ENCODE results near the gene SLCO2A1. TPM values are rescaled to one million over a fixed set of nuclear protein-coding genes. Genes with fewer than 3 reads are reported as not detected.

The SLCO2A1 gene
- total RNA-seq, 1 donor from 2014 or later = 0.52 TPM

DNA sequence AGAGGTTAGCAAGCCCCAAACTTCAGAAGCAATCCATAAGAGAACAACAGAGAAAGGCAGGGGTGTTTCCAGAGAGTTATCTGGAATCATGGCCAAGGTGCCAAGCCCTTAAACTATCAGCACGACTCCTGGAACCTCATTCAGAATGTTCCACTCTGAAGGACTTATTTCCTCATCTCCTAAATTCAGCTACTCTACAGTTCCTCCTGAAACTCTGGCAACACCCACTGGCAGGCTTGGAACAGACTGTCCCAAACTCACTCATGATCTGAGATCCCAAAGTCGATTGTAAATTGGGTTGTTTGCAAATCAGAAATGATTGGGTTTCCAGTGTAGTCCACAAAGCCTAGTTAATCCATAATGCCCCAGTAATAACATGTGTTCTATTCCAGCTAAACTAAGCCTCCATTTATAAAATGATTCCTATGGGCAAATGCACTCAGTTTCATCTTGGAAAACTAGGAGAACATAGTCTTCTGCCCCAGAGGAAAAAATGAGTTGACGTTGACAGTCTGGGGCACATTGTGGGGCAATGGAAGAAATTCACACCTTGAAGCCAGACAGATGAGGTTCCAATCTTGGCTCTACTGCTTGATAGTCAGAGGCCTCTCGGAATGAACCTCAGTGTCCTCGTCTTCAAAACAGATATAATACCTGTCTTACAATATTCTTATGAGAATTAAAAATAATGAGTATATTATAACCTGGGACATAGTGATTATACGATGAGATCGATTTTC lies 65.9 kb downstream of the SLCO2A1 start:
- H3K27ac ChIP-seq (ENCODE audit: low read depth, low read length) = no peak overlapping the region
- no peaks in the 10 kb centered on the region for H3K9me3 ChIP-seq (ENCODE audit: control insufficient read depth in 3 of 3, low read length in 3 of 3)
- H3K4me3 ChIP-seq (ENCODE audit: low read length in 3 of 3) = no peak overlapping the region
- H3K27me3 ChIP-seq (ENCODE audit: control insufficient read depth in 3 of 3, insufficient read depth in 3 of 3, low read length in 3 of 3) = peaks cover 0 to 6% (median 0%) of the 10 kb centered on the region in 3 donors
- no peak overlapping the region for H3K9ac ChIP-seq (ENCODE audit: low read depth in 1 of 3, low read length in 3 of 3)
- no peaks in the 10 kb centered on the region for H3K36me3 ChIP-seq (ENCODE audit: control insufficient read depth in 3 of 3, insufficient read depth in 3 of 3, low read length in 3 of 3)
- H3K4me1 ChIP-seq (ENCODE audit: control insufficient read depth in 3 of 3, insufficient read depth in 3 of 3, low read length in 3 of 3) = peaks cover 0 to 5% (median 0%) of the 10 kb centered on the region in 3 donors

DNA sequence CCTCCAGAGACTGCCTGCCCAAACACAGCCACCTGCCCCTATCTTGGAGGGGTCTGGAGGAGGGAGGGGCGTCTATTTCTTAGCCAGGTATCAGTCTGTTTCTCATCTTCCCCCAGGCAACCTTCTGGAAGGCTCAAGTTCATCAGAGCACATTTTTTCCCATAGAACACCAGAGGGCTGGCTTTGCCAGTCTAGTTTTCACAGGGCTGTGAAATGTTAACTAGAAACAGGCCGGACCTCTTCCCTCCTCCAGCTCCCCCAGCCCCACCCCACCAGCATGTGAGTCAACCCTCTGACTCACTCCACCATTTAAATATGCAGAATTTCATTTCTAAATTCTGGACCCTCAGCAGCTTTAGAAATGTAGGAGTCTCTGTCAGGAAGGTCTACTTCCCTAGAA lies 66.9 kb downstream of the SLCO2A1 start:
- H3K4me1 ChIP-seq (ENCODE audit: control insufficient read depth in 3 of 3, insufficient read depth in 3 of 3, low read length in 3 of 3) = peaks cover 6 to 12% (median 6%) of the 10 kb centered on the region in 3 donors
- no peak overlapping the region for H3K9ac ChIP-seq (ENCODE audit: low read depth in 1 of 3, low read length in 3 of 3)
- no peaks in the 10 kb centered on the region for H3K9me3 ChIP-seq (ENCODE audit: control insufficient read depth in 3 of 3, low read length in 3 of 3)
- H3K27me3 ChIP-seq (ENCODE audit: control insufficient read depth in 3 of 3, insufficient read depth in 3 of 3, low read length in 3 of 3) = peaks cover 0 to 3% (median 0%) of the 10 kb centered on the region in 3 donors
- no peaks in the 10 kb centered on the region for H3K36me3 ChIP-seq (ENCODE audit: control insufficient read depth in 3 of 3, insufficient read depth in 3 of 3, low read length in 3 of 3)
- H3K27ac ChIP-seq (ENCODE audit: low read depth, low read length) = no peak overlapping the region
- no peak overlapping the region for H3K4me3 ChIP-seq (ENCODE audit: low read length in 3 of 3)

DNA sequence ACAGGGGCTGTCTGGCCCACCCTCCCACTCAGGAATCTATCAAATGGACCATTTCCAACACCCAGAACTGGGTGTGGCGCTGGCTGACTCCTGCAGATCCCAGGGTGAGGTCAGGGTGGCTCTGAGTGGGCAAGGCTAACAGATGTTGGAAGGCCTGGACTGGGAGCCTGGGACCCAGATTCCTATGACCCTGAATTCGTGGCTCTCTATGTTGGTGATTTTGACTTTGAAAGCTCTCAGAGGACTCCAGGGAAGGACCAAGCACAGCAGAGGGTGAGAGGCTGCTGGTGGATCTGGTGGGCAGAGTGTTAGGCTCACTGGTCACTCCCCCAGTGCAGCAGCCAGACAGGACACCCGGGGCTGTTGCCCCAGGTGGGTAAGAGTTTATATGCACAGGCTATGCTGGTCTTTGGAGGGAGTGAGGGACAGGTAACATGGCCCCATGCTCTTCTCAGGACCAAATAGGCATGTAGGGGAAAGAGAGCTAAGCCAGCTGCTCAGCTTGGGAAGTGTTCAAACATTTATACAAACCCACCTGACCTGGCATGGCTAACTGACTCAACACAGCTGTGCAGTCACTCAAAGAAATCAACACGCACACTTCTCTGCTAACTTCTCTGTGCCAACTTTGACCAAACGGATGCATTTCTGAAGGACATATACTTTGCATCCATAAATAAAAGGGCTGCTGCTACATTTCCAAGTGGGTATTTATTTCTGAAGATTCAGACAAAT lies 71.5 kb downstream of the SLCO2A1 start:
- H3K4me3 ChIP-seq (ENCODE audit: low read length in 3 of 3) = no peak overlapping the region
- H3K9me3 ChIP-seq (ENCODE audit: control insufficient read depth in 3 of 3, low read length in 3 of 3) = no peaks in the 10 kb centered on the region
- H3K27ac ChIP-seq (ENCODE audit: low read depth, low read length) = no peak overlapping the region
- peaks cover 8 to 10% (median 10%) of the 10 kb centered on the region in 3 donors for H3K4me1 ChIP-seq (ENCODE audit: control insufficient read depth in 3 of 3, insufficient read depth in 3 of 3, low read length in 3 of 3)
- H3K9ac ChIP-seq (ENCODE audit: low read depth in 1 of 3, low read length in 3 of 3) = no peak overlapping the region
- H3K36me3 ChIP-seq (ENCODE audit: control insufficient read depth in 3 of 3, insufficient read depth in 3 of 3, low read length in 3 of 3) = no peaks in the 10 kb centered on the region
- no peaks in the 10 kb centered on the region for H3K27me3 ChIP-seq (ENCODE audit: control insufficient read depth in 3 of 3, insufficient read depth in 3 of 3, low read length in 3 of 3)

DNA sequence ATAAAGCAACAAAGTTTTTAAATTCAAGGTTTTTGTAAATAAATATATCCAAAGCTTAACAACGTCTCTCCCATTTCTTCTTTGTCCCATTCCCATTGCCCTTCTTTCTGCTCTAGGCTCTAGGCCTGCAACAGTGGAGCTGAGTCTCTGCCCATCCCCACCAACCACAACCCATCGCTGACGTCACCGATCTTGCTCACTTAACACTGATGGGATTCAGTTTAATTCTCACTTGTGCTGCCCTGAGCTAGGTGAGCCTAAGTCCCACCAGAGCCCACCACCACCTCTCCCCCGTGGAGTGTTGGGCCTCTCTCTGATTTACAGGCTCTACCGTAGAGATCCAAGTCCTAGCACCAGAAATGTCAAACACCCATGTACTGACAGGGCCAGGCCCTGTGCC lies 72.7 kb downstream of the SLCO2A1 start:
- no peaks in the 10 kb centered on the region for H3K27me3 ChIP-seq (ENCODE audit: control insufficient read depth in 3 of 3, insufficient read depth in 3 of 3, low read length in 3 of 3)
- no peaks in the 10 kb centered on the region for H3K9me3 ChIP-seq (ENCODE audit: control insufficient read depth in 3 of 3, low read length in 3 of 3)
- peaks cover 8 to 10% (median 10%) of the 10 kb centered on the region in 3 donors for H3K4me1 ChIP-seq (ENCODE audit: control insufficient read depth in 3 of 3, insufficient read depth in 3 of 3, low read length in 3 of 3)
- no peaks in the 10 kb centered on the region for H3K36me3 ChIP-seq (ENCODE audit: control insufficient read depth in 3 of 3, insufficient read depth in 3 of 3, low read length in 3 of 3)
- no peak overlapping the region for H3K9ac ChIP-seq (ENCODE audit: low read depth in 1 of 3, low read length in 3 of 3)
- H3K4me3 ChIP-seq (ENCODE audit: low read length in 3 of 3) = no peak overlapping the region
- H3K27ac ChIP-seq (ENCODE audit: low read depth, low read length) = no peak overlapping the region

DNA sequence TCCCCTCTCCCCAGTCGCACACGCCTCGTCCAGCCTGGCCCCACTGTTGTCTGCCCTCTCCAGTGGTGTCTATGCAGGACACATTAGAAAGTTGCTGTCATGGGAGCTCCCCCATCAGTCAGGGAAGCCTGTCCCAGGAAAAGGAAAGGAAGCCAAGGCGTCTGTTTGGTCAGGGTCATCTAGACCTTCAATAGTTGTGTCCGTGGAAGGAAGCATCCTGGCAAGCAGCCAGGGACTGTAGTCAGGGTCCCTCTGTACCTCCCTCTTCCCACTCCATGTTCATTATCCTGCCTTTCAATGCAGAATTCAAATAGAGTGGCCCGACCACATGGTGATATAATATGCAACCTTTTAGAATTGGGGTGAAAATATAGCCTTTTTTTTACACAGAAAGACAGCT lies 73.4 kb downstream of the SLCO2A1 start:
- no peak overlapping the region for H3K27ac ChIP-seq (ENCODE audit: low read depth, low read length)
- H3K36me3 ChIP-seq (ENCODE audit: control insufficient read depth in 3 of 3, insufficient read depth in 3 of 3, low read length in 3 of 3) = no peaks in the 10 kb centered on the region
- H3K9ac ChIP-seq (ENCODE audit: low read depth in 1 of 3, low read length in 3 of 3) = no peak overlapping the region

DNA sequence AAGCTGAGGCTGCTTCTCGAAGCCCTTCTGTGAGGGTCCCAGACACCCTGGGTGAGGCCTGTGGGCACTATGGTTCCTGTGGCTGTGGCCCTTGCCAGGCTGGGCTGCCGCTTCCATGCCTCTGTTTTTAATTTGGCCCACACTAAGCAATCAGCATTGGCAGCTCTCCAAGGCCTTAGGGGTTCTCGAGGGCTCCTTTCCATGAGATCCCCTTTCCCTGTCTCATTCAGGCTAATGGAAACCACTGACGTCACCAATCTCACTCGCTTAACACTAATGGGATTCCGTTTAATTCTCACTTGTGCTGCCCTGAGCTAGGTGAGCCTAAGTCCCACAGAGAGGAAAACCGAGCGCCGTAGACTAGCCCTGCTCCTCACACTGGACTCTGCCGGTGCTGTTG lies 73.8 kb downstream of the SLCO2A1 start:
- peaks cover 8 to 10% (median 10%) of the 10 kb centered on the region in 3 donors for H3K4me1 ChIP-seq (ENCODE audit: control insufficient read depth in 3 of 3, insufficient read depth in 3 of 3, low read length in 3 of 3)
- H3K27ac ChIP-seq (ENCODE audit: low read depth, low read length) = no peak overlapping the region
- no peaks in the 10 kb centered on the region for H3K36me3 ChIP-seq (ENCODE audit: control insufficient read depth in 3 of 3, insufficient read depth in 3 of 3, low read length in 3 of 3)
- H3K27me3 ChIP-seq (ENCODE audit: control insufficient read depth in 3 of 3, insufficient read depth in 3 of 3, low read length in 3 of 3) = no peaks in the 10 kb centered on the region
- H3K9ac ChIP-seq (ENCODE audit: low read depth in 1 of 3, low read length in 3 of 3) = no peak overlapping the region
- H3K9me3 ChIP-seq (ENCODE audit: control insufficient read depth in 3 of 3, low read length in 3 of 3) = no peaks in the 10 kb centered on the region
- H3K4me3 ChIP-seq (ENCODE audit: low read length in 3 of 3) = no peak overlapping the region

More for the DNA sequence above, 73.4 kb downstream of the SLCO2A1 start:
- Histone ChIP-seq H3K4me1 (ENCODE audit: control insufficient read depth in 3 of 3, insufficient read depth in 3 of 3, low read length in 3 of 3) (peaks cover 8 to 10% (median 10%) of the 10 kb centered on the region in 3 donors), H3K9me3 (ENCODE audit: control insufficient read depth in 3 of 3, low read length in 3 of 3) (no peaks in the 10 kb centered on the region), H3K4me3 (ENCODE audit: low read length in 3 of 3) (no peak overlapping the region), H3K27me3 (ENCODE audit: control insufficient read depth in 3 of 3, insufficient read depth in 3 of 3, low read length in 3 of 3) (no peaks in the 10 kb centered on the region)

DNA sequence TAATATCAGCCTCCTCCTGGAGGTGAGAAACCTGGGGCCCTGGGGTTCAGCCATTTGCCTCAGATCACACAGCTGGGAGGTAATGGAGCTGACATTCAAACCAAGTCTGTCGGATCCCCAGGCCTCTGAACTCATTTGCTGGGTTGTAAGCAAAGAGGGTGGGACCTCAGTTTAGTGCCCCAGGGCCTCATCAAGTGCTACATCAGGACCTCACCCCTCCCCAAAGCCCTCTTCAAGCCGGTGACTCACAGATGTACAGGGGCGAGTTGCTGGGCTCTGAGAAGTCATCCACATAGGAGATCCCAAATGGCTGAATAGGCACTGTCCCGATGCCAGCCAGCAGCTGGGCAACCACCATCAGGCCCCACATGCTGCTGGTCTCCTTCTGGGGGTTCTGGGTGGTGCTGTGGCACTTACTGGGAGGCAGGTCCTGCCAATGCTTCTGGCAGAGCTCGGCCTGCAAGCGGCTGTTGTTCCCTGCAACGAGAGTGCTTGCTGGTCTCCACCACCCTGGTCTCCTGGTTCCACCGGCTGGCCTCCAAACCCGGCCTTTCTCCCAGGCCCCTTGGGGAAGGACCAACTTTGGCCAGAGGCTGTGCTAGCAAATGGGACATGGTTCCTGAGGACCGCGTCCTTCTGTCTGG lies 74.9 kb downstream of the SLCO2A1 start:
- Histone ChIP-seq H3K4me3 (ENCODE audit: low read length in 3 of 3) (no peak overlapping the region), H3K9ac (ENCODE audit: low read depth in 1 of 3, low read length in 3 of 3) (no peak overlapping the region), H3K27me3 (ENCODE audit: control insufficient read depth in 3 of 3, insufficient read depth in 3 of 3, low read length in 3 of 3) (no peaks in the 10 kb centered on the region), H3K4me1 (ENCODE audit: control insufficient read depth in 3 of 3, insufficient read depth in 3 of 3, low read length in 3 of 3) (peaks cover 8 to 10% (median 10%) of the 10 kb centered on the region in 3 donors), H3K27ac (ENCODE audit: low read depth, low read length) (no peak overlapping the region), H3K36me3 (ENCODE audit: control insufficient read depth in 3 of 3, insufficient read depth in 3 of 3, low read length in 3 of 3) (no peaks in the 10 kb centered on the region), H3K9me3 (ENCODE audit: control insufficient read depth in 3 of 3, low read length in 3 of 3) (no peaks in the 10 kb centered on the region)

DNA sequence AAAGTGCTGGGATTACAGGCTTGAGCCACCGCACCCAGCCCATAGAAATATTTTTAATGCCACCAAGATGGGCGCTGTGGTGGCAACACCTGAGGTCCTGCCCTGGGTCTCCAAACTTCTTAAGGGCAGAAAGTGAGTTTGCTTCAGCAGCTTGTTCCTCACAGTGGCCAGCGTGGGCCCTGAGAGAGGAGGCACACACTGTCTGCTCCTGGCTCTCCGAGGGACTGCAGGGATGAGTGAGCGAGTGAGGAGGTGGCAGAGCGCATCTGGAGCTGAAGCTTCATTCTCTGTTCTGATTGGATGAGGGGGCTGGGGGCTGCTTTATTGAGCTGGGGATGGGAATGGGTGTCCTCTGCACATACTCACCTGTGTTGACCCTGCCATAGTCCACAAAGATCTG lies 76.4 kb downstream of the SLCO2A1 start:
- Histone ChIP-seq H3K9ac (ENCODE audit: low read depth in 1 of 3, low read length in 3 of 3) (no peak overlapping the region), H3K36me3 (ENCODE audit: control insufficient read depth in 3 of 3, insufficient read depth in 3 of 3, low read length in 3 of 3) (no peaks in the 10 kb centered on the region), H3K27ac (ENCODE audit: low read depth, low read length) (no peak overlapping the region), H3K9me3 (ENCODE audit: control insufficient read depth in 3 of 3, low read length in 3 of 3) (no peaks in the 10 kb centered on the region), H3K27me3 (ENCODE audit: control insufficient read depth in 3 of 3, insufficient read depth in 3 of 3, low read length in 3 of 3) (no peaks in the 10 kb centered on the region), H3K4me1 (ENCODE audit: control insufficient read depth in 3 of 3, insufficient read depth in 3 of 3, low read length in 3 of 3) (peaks cover 7 to 12% (median 12%) of the 10 kb centered on the region in 3 donors), H3K4me3 (ENCODE audit: low read length in 3 of 3) (no peak overlapping the region)

DNA sequence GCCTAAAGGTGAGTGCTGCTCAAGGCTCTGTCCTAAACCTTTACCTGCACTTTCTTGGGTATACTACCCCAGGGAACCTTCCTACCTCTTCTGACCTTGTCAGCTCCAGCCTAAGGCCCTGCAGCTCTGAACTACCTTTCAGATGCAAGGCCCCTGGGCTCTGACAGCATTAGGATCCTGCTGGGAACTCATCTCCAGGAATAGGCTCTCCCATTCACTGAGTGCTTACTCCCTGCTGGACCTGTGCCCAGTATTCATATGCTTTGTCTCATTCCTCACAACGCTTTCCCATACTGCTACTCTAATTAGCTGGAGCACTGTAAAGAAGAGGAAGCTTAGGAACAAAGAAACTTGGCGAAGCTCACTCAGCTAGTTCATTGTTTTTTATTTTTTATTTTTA lies 80.3 kb downstream of the SLCO2A1 start:
- Histone ChIP-seq H3K36me3 (ENCODE audit: control insufficient read depth in 3 of 3, insufficient read depth in 3 of 3, low read length in 3 of 3) (no peaks in the 10 kb centered on the region), H3K27ac (ENCODE audit: low read depth, low read length) (no peak overlapping the region), H3K4me1 (ENCODE audit: control insufficient read depth in 3 of 3, insufficient read depth in 3 of 3, low read length in 3 of 3) (peaks cover 15 to 26% (median 20%) of the 10 kb centered on the region in 3 donors), H3K9ac (ENCODE audit: low read depth in 1 of 3, low read length in 3 of 3) (no peak overlapping the region), H3K9me3 (ENCODE audit: control insufficient read depth in 3 of 3, low read length in 3 of 3) (no peaks in the 10 kb centered on the region), H3K27me3 (ENCODE audit: control insufficient read depth in 3 of 3, insufficient read depth in 3 of 3, low read length in 3 of 3) (no peaks in the 10 kb centered on the region), H3K4me3 (ENCODE audit: low read length in 3 of 3) (no peak overlapping the region)

DNA sequence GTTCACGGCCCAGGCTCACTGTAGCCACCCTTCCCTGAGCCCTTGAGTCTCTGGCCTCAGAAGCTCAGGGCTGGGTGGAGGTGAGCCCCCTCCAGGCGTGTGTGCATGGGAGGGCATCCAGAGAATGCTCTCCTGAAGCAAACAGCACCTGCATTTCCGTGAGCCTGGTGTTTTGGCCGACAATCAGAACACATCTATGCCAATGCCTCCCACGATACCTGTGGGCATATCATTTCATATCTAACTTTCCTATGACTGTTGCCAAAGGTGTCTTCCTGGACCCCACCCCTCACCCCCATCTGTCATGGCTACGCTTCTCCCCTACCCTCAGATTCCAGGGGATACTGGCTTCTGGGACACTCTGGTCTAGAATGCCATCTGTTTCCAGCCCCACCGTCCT lies 80.7 kb downstream of the SLCO2A1 start:
- H3K36me3 ChIP-seq (ENCODE audit: control insufficient read depth in 3 of 3, insufficient read depth in 3 of 3, low read length in 3 of 3) = no peaks in the 10 kb centered on the region
- peaks cover 19 to 30% (median 22%) of the 10 kb centered on the region in 3 donors for H3K4me1 ChIP-seq (ENCODE audit: control insufficient read depth in 3 of 3, insufficient read depth in 3 of 3, low read length in 3 of 3)
- H3K27me3 ChIP-seq (ENCODE audit: control insufficient read depth in 3 of 3, insufficient read depth in 3 of 3, low read length in 3 of 3) = no peaks in the 10 kb centered on the region
- no peak overlapping the region for H3K4me3 ChIP-seq (ENCODE audit: low read length in 3 of 3)
- H3K9ac ChIP-seq (ENCODE audit: low read depth in 1 of 3, low read length in 3 of 3) = no peak overlapping the region
- no peaks in the 10 kb centered on the region for H3K9me3 ChIP-seq (ENCODE audit: control insufficient read depth in 3 of 3, low read length in 3 of 3)
- H3K27ac ChIP-seq (ENCODE audit: low read depth, low read length) = no peak overlapping the region
